ENCODE results near the gene GNAQ. TPM values are rescaled to one million over a fixed set of nuclear protein-coding genes. Genes with fewer than 3 reads are reported as not detected.

GNAQ gene
- total RNA-seq, 1 experiment from 2014 or later: 48.6 TPM

DNA sequence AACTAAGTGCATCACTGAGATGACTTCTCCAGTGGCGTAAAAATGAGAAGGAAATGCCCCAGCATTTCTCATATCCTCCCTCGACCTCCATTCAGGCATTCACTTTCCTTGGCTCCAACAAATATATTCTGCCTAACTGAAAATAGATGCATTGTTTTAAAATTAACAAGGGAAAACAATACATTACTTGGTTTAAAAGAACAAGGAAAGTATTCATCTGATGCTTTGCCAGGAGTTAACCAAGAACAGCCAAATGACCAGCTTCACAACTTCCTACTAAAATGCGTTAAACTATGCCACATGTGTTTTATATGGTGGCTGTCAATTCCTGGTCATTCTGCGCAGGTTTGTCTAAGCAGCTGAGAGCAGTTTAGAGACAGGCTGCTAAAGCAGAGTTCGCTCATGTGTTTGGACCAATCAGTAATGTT is 121.4 kb downstream of the GNAQ start:
- H4K8ac ChIP-seq (replicated peaks; ENCODE audit: insufficient read length, low read depth, low read length): no peak overlapping the region
- no peak overlapping the region for H3K4me2 ChIP-seq (ENCODE audit: insufficient read depth, insufficient read length, low read length)
- H3K4me1 Mint-ChIP-seq: peaks cover 19 to 24% of the 10 kb centered on the region in 2 experiments
- no peak overlapping the region for H3K18ac ChIP-seq (ENCODE audit: insufficient read length, low read depth, low read length)
- H3T11ph ChIP-seq (ENCODE audit: low read length): no peak overlapping the region
- H3K14ac ChIP-seq (ENCODE audit: insufficient read depth, low read length): no peak overlapping the region
- no peaks in the 10 kb centered on the region for H3K9me3 ChIP-seq (ENCODE audit: control insufficient read depth, low read depth, low read length)
- no peaks in the 10 kb centered on the region for H3K27me3 ChIP-seq (ENCODE audit: insufficient read depth, low read length)
- H3K23me2 ChIP-seq (ENCODE audit: insufficient read length, low read depth, low read length, poor library complexity, severe bottlenecking): no peaks in the 10 kb centered on the region
- H4K5ac ChIP-seq (ENCODE audit: insufficient read length, low read depth, low read length): no peak overlapping the region
- H2BK5ac ChIP-seq (ENCODE audit: insufficient read length, low read length): no peak overlapping the region
- DNase-seq: no peak
- no peak overlapping the region for H2BK15ac ChIP-seq (ENCODE audit: low read depth, low read length)
- H3K4me1 ChIP-seq (ENCODE audit: insufficient read depth, low read length): no peaks in the 10 kb centered on the region
- H3K27ac Mint-ChIP-seq: no peak overlapping the region
- no peaks in the 10 kb centered on the region; the same call in 1 of the 2 replicates for H3K79me2 ChIP-seq (ENCODE audit: insufficient read depth, low read length)
- H2BK120ac ChIP-seq (ENCODE audit: low read depth, low read length, poor library complexity, severe bottlenecking): no peak overlapping the region
- H4K91ac ChIP-seq (ENCODE audit: insufficient read length, low read depth, low read length): no peak overlapping the region
- no peak overlapping the region for H3K9ac ChIP-seq (ENCODE audit: extremely low read depth, insufficient read length, low read length)
- no peak overlapping the region for H2BK12ac ChIP-seq (ENCODE audit: insufficient read length, low read depth, low read length)
- no CpG with 5 or more reads among the region's 5 CpGs for WGBS (ENCODE audit: extremely low coverage, insufficient read length, low lambda C conversion rate)
- peaks cover 3 to 4% (median 3%) of the 10 kb centered on the region in 3 experiments; a peak in 3 of 7 replicates for H3K36me3 Mint-ChIP-seq (ENCODE audit: insufficient read depth in 1 of 3, low read depth in 3 of 3)
- no peak overlapping the region for H2BK20ac ChIP-seq (ENCODE audit: low read depth, low read length, poor library complexity, severe bottlenecking)
- H3K4ac ChIP-seq (ENCODE audit: low read depth, low read length): no peak overlapping the region
- no peak overlapping the region for H3K4me3 Mint-ChIP-seq
- no peak overlapping the region for H2AK5ac ChIP-seq (ENCODE audit: insufficient read length, low read length)
- TF ChIP-seq, protein P1, sequence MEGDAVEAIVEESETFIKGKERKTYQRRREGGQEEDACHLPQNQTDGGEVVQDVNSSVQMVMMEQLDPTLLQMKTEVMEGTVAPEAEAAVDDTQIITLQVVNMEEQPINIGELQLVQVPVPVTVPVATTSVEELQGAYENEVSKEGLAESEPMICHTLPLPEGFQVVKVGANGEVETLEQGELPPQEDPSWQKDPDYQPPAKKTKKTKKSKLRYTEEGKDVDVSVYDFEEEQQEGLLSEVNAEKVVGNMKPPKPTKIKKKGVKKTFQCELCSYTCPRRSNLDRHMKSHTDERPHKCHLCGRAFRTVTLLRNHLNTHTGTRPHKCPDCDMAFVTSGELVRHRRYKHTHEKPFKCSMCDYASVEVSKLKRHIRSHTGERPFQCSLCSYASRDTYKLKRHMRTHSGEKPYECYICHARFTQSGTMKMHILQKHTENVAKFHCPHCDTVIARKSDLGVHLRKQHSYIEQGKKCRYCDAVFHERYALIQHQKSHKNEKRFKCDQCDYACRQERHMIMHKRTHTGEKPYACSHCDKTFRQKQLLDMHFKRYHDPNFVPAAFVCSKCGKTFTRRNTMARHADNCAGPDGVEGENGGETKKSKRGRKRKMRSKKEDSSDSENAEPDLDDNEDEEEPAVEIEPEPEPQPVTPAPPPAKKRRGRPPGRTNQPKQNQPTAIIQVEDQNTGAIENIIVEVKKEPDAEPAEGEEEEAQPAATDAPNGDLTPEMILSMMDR (conservative IDR thresholded peaks at IDR 0.05): no peak
- no peaks in the 10 kb centered on the region for H3K27me3 Mint-ChIP-seq (ENCODE audit: low read depth)
- no peaks in the 10 kb centered on the region for H4K20me1 ChIP-seq (ENCODE audit: control insufficient read depth, insufficient read depth, insufficient read length)
- H3K27ac ChIP-seq (ENCODE audit: insufficient read length, low read depth, low read length): no peak overlapping the region
- no peak overlapping the region for H2AFZ ChIP-seq (ENCODE audit: low read length)
- H3K79me1 ChIP-seq (ENCODE audit: insufficient read depth, low read depth, low read length, poor library complexity, severe bottlenecking): no peaks in the 10 kb centered on the region
- H3K56ac ChIP-seq (ENCODE audit: insufficient read length, low read depth, low read length): no peak overlapping the region
- no peak overlapping the region for H3K23ac ChIP-seq (ENCODE audit: insufficient read length, low read depth, low read length)
- H3K9me3 Mint-ChIP-seq: no peaks in the 10 kb centered on the region
